ENCODE results near the gene TEF.
"Not testable (repeated sequence)": the region's sequence is repeated elsewhere in the genome, so short reads cannot be mapped to it uniquely, and the experiment has no call there.

TEF gene

GRCh38 chr22:41429951-41430332, 48.2 kb downstream of the TEF start:
- DNase-seq, result no peak

GRCh38 chr22:41431656-41432055, 49.9 kb downstream of the TEF start:
- no peak for DNase-seq

GRCh38 chr22:41433480-41433879, 51.7 kb downstream of the TEF start:
- DNase-seq, result not testable (repeated sequence)

- DNase-seq, result peak; percentile 26
Observed at GRCh38 chr22:41434361-41435003, 52.7 kb downstream of the TEF start.

- DNase-seq, result no peak
Observed at GRCh38 chr22:41435560-41435959, 53.8 kb downstream of the TEF start.

- no peak for DNase-seq
Observed at GRCh38 chr22:41436322-41437113, 54.8 kb downstream of the TEF start.

GRCh38 chr22:41437198-41437597, 55.5 kb downstream of the TEF start:
- DNase-seq, result no peak

- not testable (repeated sequence) for DNase-seq
Observed at GRCh38 chr22:41440511-41440910, 58.8 kb downstream of the TEF start.

- DNase-seq, result peak; percentile 62
Observed at GRCh38 chr22:41442240-41442792, 60.6 kb downstream of the TEF start.

GRCh38 chr22:41444360-41445128, 62.8 kb downstream of the TEF start:
- DNase-seq, result peak; percentile 90

GRCh38 chr22:41445129-41446056, 63.7 kb downstream of the TEF start:
- peak; percentile 38 for DNase-seq

- DNase-seq, result no peak
Observed at GRCh38 chr22:41446057-41446501, 64.3 kb downstream of the TEF start.

- DNase-seq, result peak; percentile 98
Observed at GRCh38 chr22:41446639-41447434, 65.1 kb downstream of the TEF start, which contains the start of gene TOB2. TOB2 (minus strand) TSS chr22:41446801; CDS start chr22:41437345, 9,456 bp downstream.

GRCh38 chr22:41447435-41448188, 65.9 kb downstream of the TEF start:
- DNase-seq, result peak; percentile 66

GRCh38 chr22:41448189-41448808, 66.6 kb downstream of the TEF start:
- peak; percentile 99 for DNase-seq

All from midbrain (tissue), 1 donor.